Mucosa of descending colon (tissue), 3 donors: Measurements from ENCODE around the gene SAMD4A. TPM values are rescaled to one million over a fixed set of nuclear protein-coding genes. Genes with fewer than 3 reads are reported as not detected.
A peak's percentile ranks its signal among the peaks of the same experiment; 100 is the strongest.

ENCODE experiments used
- ATAC-seq: fragments of 200-7000 bp; cut with Tn5 transposase; one replicate; pipeline ENCODE4 v1.9.1; 2020; ENCODE audit warnings: mild to moderate bottlenecking, moderate library complexity
- DNase-seq, 3 donors: peaks; one replicate each; pipeline ENCODE4 v3.0.0-alpha.2; 2020
- H3K36me3 ChIP-seq: fragments of 200-600 bp; one replicate; pipeline ENCODE4 v1.8.0; 2021; ENCODE audit warnings: low read depth, mild to moderate bottlenecking
- H3K4me1 ChIP-seq: fragments of 200-600 bp; one replicate; pipeline ENCODE4 v1.8.0; 2021; ENCODE audit warnings: low read depth, mild to moderate bottlenecking
- H3K4me3 ChIP-seq: fragments of 200-600 bp; one replicate; pipeline ENCODE4 v1.8.0; 2021; ENCODE audit warnings: mild to moderate bottlenecking
- H3K9me3 ChIP-seq: fragments of 200-600 bp; one replicate; pipeline ENCODE4 v1.8.0; 2021; ENCODE audit warnings: mild to moderate bottlenecking
- intact Hi-C, 2 donors: fragments of 100-400 bp; cut with DNase I in 1 of 2; cut with micrococcal nuclease in 1 of 2; formaldehyde crosslinking; loops; one replicate each; pipeline versions ENCODE4 v1.11.0 to v1.11.1; 2022; cut with DNase I, micrococcal nuclease
- total RNA-seq, 3 donors: library from RNA; stranded (reverse); fragmentation: NEBNext Ultra II Directional in 2 of 3; extraction: Animal tissue kit (Norgen Biotek cat#: 25700) in 2 of 3; gene quantifications; one replicate each; pipeline versions ENCODE4 v1.2.1 to v1.2.4, GENCODE V29; 2021 to 2023
- TF ChIP-seq, protein P1 (sequence below): fragments of 200-600 bp; IDR thresholded peaks from one replicate; pipeline ENCODE4 v1.8.0; 2022; ENCODE audit warnings: antibody characterized with exemption, mild to moderate bottlenecking
- donor health status: DM: no; HTN: no; CAD: no; lungs with moderate emphysema.
- donor health status: DM: no; HTN: no; CAD: no.
- donor health status: DM: no; HTN: yes; CAD: no.

Gene SAMD4A
- total RNA-seq, 3 donors from 2014 or later: 14.7 to 82.1 (median 16.5) TPM

DNA sequence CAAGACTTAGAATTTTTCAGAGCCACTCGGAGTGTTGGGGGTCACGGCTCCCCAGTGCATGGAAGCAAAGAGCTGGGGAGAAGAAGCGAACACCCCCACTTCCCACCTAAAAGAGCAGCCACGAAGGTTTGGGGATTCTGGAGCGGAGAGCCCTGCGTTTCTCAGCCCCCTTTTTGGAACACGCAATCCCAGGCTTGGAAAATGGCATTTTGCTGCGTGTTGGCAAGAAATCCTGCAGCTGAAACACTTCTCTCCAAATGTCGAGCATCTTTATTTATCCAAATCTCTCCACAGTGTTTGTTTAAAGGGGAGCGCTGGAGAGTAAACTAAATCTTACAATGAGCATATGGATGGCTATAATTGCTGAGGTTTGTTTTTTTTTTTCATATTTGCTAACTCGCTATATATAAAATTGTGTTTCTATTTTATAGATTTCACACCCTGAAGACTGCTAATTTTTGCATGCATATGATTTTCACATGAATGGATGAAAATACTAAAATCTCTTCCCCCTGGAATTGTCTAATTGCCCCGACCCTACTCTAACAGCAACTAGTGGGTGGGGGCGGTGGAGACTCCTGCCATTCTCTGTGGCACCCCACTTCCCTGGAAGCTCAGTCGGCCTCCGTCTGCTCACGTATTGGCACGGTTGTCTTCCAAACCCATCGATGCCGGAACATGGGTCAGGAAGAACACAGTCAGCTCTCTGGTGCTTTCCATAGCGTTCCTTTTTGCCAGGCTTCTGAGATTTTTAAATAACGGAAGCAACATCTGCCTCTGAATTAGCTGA is 215.2 kb downstream of the SAMD4A start:
- intact Hi-C loops: no loop called here
- ATAC-seq (no peak), DNase-seq (no peak)
- Histone ChIP-seq H3K4me3 (no peak overlapping the region), H3K9me3 (no peaks in the 10 kb centered on the region), H3K4me1 (no peaks in the 10 kb centered on the region), H3K36me3 (no peaks in the 10 kb centered on the region)
- TF ChIP-seq, protein P1, sequence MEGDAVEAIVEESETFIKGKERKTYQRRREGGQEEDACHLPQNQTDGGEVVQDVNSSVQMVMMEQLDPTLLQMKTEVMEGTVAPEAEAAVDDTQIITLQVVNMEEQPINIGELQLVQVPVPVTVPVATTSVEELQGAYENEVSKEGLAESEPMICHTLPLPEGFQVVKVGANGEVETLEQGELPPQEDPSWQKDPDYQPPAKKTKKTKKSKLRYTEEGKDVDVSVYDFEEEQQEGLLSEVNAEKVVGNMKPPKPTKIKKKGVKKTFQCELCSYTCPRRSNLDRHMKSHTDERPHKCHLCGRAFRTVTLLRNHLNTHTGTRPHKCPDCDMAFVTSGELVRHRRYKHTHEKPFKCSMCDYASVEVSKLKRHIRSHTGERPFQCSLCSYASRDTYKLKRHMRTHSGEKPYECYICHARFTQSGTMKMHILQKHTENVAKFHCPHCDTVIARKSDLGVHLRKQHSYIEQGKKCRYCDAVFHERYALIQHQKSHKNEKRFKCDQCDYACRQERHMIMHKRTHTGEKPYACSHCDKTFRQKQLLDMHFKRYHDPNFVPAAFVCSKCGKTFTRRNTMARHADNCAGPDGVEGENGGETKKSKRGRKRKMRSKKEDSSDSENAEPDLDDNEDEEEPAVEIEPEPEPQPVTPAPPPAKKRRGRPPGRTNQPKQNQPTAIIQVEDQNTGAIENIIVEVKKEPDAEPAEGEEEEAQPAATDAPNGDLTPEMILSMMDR: no peak

DNA sequence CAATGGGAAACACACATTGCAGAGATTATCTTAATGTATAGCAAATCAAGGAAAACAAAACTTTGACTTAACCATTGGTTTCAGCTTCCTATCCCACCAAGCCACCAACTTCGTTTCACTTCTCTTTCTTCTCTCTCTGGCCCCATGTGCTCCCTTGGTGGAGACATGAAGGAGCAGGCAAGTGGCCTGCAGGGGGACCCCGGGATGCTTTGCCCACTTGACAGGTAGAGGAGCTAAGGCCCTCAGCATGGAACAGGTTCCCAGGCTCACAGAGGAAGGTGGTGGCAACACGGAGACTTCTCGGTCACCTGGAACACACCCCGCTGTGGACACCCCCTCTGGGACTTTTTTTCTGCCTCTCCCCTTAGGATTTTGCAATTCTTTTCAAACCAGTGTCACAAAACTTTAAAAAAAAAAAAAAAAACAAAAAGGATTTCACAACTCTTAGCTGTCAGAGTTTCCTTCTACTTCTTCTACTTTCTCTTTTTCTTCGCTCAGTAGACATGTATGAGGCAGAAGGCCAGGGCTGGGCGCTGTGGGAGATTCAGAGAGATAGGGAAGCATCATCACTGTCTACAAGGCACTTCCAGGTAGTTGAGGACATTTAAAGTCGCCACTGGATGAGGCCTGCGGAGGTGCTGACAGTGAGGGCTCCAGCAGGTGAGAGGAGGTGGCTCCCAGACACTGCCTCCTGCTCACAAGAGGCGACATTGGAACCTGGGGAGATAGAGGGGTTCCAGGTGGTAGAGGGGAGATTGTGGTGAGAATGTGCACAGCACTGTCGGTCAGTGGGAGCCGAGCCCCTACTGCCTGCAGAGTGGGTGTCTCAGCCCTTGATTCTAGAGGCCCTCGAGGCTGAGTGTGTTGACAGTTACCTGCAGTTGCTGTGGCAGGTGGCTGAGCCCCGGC is 216.1 kb downstream of the SAMD4A start:
- Histone ChIP-seq H3K4me1 (no peaks in the 10 kb centered on the region), H3K9me3 (no peaks in the 10 kb centered on the region), H3K36me3 (no peaks in the 10 kb centered on the region), H3K4me3 (no peak overlapping the region)
- TF ChIP-seq, protein P1: no peak
- intact Hi-C loops: no loop called here
- ATAC-seq (peak; percentile 11), DNase-seq (peak in 1 of 3 donors; percentile 29)

DNA sequence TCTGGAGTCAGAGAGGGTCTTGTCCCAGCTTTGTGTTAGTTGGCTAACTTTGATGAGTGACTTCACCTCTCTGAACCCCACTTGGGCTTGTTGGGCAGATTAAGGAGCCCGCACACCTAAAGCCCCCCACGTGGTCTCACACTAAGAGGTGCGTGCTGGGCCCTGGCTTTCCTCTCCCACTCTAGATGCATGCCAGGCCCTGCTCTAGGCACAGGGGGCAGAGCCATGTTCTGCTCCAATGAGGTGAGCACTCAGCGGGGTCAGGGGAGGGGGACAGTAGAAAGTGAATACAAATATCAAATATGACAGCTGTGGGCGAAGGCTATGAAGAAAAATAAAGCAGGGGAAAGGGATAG is 216.7 kb downstream of the SAMD4A start:
- intact Hi-C loops: no loop called here
- ATAC-seq (no peak), DNase-seq (no peak)
- Histone ChIP-seq H3K4me1 (no peaks in the 10 kb centered on the region), H3K9me3 (no peaks in the 10 kb centered on the region), H3K4me3 (no peak overlapping the region), H3K36me3 (no peaks in the 10 kb centered on the region)
- TF ChIP-seq, protein P1: no peak

DNA sequence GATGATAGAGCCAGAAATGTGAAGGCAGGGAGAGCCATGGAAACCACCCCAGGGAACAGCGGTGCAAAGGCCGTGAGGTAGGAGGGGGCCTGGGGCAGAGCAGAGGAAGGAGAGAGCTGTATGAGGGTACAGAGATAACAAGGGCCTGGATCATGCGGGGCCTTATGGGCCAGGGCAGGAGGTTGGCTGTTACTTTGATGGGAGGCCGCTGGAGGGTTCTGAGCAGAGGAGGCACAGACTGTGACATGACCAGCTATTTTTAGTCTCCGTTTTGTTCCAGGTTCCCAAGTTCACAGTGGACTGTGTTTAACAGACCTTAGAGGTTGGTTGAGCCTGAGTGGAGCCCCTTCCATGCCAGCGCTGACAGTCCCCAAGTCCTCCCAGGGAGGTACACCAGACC is 217.1 kb downstream of the SAMD4A start:
- Histone ChIP-seq H3K36me3 (no peaks in the 10 kb centered on the region), H3K4me1 (no peaks in the 10 kb centered on the region), H3K4me3 (no peak overlapping the region), H3K9me3 (no peaks in the 10 kb centered on the region)
- TF ChIP-seq, protein P1: no peak
- DNase-seq: no peak
- no peak for ATAC-seq
- intact Hi-C loops: no loop called here

DNA sequence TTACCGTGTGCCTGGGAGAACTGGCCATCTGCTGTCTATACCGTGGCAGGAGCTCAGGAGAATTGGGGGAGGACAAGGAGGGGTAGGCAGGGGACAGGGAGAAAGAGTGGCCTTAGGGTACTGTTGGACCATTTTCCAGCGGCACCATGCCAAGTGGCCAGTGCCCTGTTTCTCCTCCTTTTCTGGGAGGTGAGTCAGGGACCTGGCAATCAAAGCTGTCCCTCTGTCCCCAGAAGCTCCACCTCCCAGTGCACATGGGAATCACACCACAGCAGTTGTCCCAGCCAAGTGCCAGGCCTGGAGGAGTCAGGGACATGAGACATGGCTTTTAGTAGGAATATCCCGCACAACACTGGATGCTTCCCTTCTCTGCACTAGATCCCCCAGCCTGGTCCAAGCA is 217.7 kb downstream of the SAMD4A start:
- H3K4me3 ChIP-seq: no peak overlapping the region
- H3K36me3 ChIP-seq: no peaks in the 10 kb centered on the region
- DNase-seq: no peak
- TF ChIP-seq, protein P1: no peak
- no peaks in the 10 kb centered on the region for H3K4me1 ChIP-seq
- no peaks in the 10 kb centered on the region for H3K9me3 ChIP-seq
- intact Hi-C loops: no loop called here
- ATAC-seq: no peak
